ENCODE measurements around the gene RPUSD1.

GRCh38 chr16:815861-816260 lies 27.7 kb upstream of the RPUSD1 start:
- no peak for TF ChIP-seq POLR2A (IDR thresholded peaks at IDR 0.05)
- no peak for TF ChIP-seq POLR2AphosphoS5 (IDR thresholded peaks at IDR 0.05)
- TF ChIP-seq CTCF (IDR thresholded peaks at IDR 0.05): no peak

Data from transverse colon (tissue), 4 donors.